ENCODE results near the gene SLC1A7. TPM values are rescaled to one million over a fixed set of nuclear protein-coding genes. Genes with fewer than 3 reads are reported as not detected.

Gene SLC1A7
- total and polyA plus RNA-seq, 8 donors: 0.08 to 0.45 (median 0.29) TPM; not detected in 5

DNA sequence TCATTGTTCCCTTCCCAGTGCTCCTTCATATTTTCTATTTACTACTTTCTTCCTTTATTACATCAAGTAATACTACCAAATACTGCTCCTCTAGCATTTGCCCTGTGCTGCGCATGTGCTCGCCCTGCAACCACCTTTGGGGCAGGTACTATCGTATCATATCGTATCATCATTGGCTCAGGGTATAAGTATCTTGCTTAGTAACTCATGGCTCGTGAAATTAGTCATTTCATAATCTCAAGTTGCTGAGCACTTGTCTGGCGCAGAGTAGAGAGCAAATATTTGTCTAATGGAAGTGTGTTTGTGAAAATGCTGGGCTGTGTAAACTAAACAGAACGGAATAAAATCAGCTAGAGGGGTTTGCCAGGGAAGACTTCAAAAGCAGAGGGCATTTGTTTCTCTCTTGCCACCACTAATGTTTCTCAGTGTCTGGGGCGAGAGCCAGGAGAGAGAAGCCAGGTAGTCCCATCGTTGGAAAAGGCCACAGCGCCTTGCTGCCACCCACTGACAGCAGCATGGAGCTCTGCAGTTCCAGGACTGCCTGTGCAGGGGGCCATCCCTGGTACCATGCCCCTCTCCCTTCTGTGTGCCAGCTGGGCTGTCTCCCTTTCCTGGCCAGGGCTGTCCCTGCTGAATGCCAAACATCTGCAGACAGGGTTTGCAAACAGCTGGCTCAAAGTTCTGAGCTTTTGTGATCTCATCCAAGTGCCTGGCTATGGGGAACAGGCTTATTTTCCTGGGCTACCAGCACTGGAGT, 34.2 kb upstream of the SLC1A7 start:
- TF ChIP-seq POLR2AphosphoS5 (IDR thresholded peaks at IDR 0.05) (peak; percentile 44 to 84 (median 52)), EP300 (IDR thresholded peaks at IDR 0.05) (no peak), POLR2A (IDR thresholded peaks at IDR 0.05) (no peak)
- TF ChIP-seq, protein P1, sequence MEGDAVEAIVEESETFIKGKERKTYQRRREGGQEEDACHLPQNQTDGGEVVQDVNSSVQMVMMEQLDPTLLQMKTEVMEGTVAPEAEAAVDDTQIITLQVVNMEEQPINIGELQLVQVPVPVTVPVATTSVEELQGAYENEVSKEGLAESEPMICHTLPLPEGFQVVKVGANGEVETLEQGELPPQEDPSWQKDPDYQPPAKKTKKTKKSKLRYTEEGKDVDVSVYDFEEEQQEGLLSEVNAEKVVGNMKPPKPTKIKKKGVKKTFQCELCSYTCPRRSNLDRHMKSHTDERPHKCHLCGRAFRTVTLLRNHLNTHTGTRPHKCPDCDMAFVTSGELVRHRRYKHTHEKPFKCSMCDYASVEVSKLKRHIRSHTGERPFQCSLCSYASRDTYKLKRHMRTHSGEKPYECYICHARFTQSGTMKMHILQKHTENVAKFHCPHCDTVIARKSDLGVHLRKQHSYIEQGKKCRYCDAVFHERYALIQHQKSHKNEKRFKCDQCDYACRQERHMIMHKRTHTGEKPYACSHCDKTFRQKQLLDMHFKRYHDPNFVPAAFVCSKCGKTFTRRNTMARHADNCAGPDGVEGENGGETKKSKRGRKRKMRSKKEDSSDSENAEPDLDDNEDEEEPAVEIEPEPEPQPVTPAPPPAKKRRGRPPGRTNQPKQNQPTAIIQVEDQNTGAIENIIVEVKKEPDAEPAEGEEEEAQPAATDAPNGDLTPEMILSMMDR (IDR thresholded peaks at IDR 0.05): peak in 3 of 7 experiments; percentile 13 to 30 (median 18)
- DNase-seq: peak; percentile 79 to 82
- 15 to 39% (median 25%) methylated on average over 10 of the region's 10 CpGs for WGBS, 5 donors
- H3K4me1 ChIP-seq: peaks cover 20 to 45% (median 43%) of the 10 kb centered on the region in 4 donors
- no peaks in the 10 kb centered on the region for H3K36me3 ChIP-seq
- no peaks in the 10 kb centered on the region for H3K27me3 ChIP-seq
- intact Hi-C loops (cut with DNase I; ENCODE audit: low total_unique reads): no loop called here
- no peak overlapping the region for H3K4me3 ChIP-seq
- no peaks in the 10 kb centered on the region for H3K9me3 ChIP-seq
- peak overlapping the region; percentile 48 to 77 (median 74) for H3K27ac ChIP-seq

DNA sequence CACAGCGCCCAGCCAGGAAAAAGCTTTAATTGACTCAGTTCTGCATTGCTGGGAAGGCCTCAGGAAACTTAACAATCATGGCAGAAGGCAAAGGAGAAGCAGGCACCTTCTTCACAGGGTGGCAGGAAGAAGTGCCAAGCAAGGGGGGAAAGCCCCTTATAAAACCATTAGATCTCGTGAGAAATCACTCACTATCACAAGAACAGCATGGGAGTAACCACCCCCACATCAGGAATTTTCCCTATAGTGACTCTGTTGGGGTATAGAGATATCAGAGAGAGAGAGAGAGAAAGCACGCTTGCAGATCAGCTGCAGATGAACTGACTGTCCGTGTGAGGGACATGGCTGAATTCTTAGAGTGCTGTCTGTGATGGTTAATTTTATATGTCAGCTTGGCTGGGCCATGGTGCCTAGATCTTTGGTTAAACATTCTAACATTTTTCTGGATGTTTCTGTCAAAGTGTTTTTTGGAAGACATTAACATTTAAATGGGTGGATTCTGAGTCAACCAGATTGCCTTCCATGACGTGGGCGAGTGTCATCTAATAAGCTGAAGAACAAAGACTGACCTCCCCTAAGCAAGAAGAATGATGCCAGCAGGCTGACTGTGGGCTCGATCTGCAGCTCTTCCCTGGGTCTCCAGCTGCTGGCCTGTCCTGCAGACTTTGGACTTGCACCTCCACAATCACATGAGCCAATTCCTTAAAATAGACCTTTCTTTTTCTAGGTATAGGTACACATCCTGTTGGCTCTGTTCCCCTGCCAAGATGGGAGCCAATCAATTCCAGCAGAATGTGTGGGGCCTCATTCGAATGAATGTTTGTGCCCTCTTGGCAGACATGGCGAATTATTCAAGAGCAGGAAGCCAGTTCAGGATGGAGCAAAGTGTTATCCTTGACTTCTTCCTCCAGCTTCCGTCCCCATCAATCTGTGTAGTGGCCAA, 32.8 kb upstream of the SLC1A7 start:
- H3K4me1 ChIP-seq: peaks cover 20 to 45% (median 43%) of the 10 kb centered on the region in 4 donors
- H3K4me3 ChIP-seq: no peak overlapping the region
- no peaks in the 10 kb centered on the region for H3K27me3 ChIP-seq
- intact Hi-C loops (cut with DNase I; ENCODE audit: low total_unique reads): no loop called here
- H3K9me3 ChIP-seq: no peaks in the 10 kb centered on the region
- TF ChIP-seq POLR2A (IDR thresholded peaks at IDR 0.05): no peak
- no peak for TF ChIP-seq POLR2AphosphoS5 (IDR thresholded peaks at IDR 0.05)
- peak overlapping the region in 4 of 5 donors; percentile 16 to 77 (median 66) for H3K27ac ChIP-seq
- peak in 1 of 2 donors; percentile 89 for DNase-seq
- 48 to 62% (median 57%) methylated on average over 10 of the region's 10 CpGs for WGBS, 5 donors
- no peaks in the 10 kb centered on the region for H3K36me3 ChIP-seq

DNA sequence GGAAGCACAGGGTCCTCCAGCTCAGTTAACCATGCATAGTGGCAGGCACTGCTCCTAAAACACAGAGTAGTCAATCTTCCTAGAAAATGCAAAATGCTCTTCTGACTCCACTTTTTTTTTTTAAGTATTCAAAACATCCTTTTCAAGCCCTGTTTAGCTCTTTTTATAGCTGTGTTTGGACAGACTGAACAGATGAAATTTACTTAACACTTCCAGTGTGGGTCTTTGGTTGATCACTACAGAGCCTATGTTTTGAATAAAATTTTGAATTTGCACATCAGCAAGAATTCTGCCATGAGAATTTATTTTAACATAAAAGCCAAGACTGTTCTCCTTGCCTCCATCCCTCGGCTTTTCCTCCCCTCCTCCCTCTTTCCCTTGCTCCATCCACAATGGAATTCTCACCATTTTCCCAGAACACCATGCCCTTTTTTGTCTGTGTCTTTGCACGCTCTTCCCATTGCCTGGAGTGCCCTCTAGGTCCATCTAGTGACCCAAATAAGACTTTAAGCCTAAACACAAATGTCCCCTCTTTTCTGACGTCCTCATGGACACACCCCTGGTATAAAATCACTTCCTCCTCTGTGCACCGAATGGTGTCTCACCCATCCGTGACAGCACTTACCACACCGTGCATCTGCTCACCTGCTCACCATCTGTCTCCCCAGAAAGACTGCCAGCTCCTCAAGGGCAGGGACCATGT, 30.1 kb upstream of the SLC1A7 start:
- Histone ChIP-seq H3K9me3 (no peaks in the 10 kb centered on the region), H3K27ac (peak overlapping the region in 3 of 5 donors; percentile 35 to 61 (median 53)), H3K4me1 (peaks cover 20 to 43% (median 40%) of the 10 kb centered on the region in 4 donors), H3K4me3 (no peak overlapping the region), H3K36me3 (no peaks in the 10 kb centered on the region), H3K27me3 (no peaks in the 10 kb centered on the region)
- intact Hi-C loops (cut with DNase I; ENCODE audit: low total_unique reads): no loop called here
- peak in 1 of 2 donors; percentile 34 for DNase-seq
- 31 to 55% (median 44%) methylated on average over 6 of the region's 6 CpGs for WGBS, 5 donors
- TF ChIP-seq, protein P1 (IDR thresholded peaks at IDR 0.05): no peak
- TF ChIP-seq EP300 (IDR thresholded peaks at IDR 0.05) (peak; percentile 15), POLR2A (IDR thresholded peaks at IDR 0.05) (no peak), POLR2AphosphoS5 (IDR thresholded peaks at IDR 0.05) (peak in 2 of 3 donors; percentile 5 to 42)

DNA sequence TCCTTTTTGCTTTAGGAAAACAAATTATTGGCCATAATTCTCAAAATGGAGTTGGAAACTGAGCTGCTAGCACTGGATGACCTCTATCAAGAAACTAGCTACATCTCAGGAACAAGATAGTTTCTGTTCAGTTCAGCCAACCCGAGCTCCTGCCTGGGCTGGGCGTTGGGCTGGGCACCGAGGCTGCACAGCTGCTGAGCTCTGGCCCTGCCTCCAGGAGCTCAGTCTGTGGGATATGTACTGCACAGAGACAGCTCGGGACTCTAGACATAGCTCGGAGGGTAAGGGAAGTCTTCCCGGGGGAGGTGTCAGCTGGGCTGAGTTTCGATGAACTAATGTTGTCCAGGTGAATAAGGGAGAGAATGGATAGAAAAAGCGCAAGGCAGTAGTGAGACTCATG, 24.5 kb upstream of the SLC1A7 start:
- H3K4me3 ChIP-seq: no peak overlapping the region
- no peak for DNase-seq
- peaks cover 0 to under 1% (median 0%) of the 10 kb centered on the region in 4 donors for H3K9me3 ChIP-seq
- no peak overlapping the region for H3K27ac ChIP-seq
- intact Hi-C loops (cut with DNase I; ENCODE audit: low total_unique reads): no loop called here
- no peaks in the 10 kb centered on the region for H3K36me3 ChIP-seq
- WGBS, 5 donors: 60 to 95% (median 74%) methylated on average over 8 of the region's 8 CpGs
- peaks cover 0 to 3% (median under 1%) of the 10 kb centered on the region in 4 donors for H3K4me1 ChIP-seq
- no peak for TF ChIP-seq POLR2AphosphoS5 (IDR thresholded peaks at IDR 0.05)
- TF ChIP-seq, protein P1 (IDR thresholded peaks at IDR 0.05): no peak
- no peak for TF ChIP-seq EP300 (IDR thresholded peaks at IDR 0.05)
- no peak for TF ChIP-seq POLR2A (IDR thresholded peaks at IDR 0.05)
- no peaks in the 10 kb centered on the region for H3K27me3 ChIP-seq

All from stomach (tissue), 9 donors.